M059J (cell line): ENCODE data around the gene HTR1E. TPM values are rescaled to one million over a fixed set of nuclear protein-coding genes. Genes with fewer than 3 reads are reported as not detected.
"Not testable (repeated sequence)": the region's sequence is repeated elsewhere in the genome, so short reads cannot be mapped to it uniquely, and the experiment has no call there.

Experiments used
- DNase-seq: peaks from one replicate; pipeline ENCODE4 v3.0.0-alpha.2; 2012; ENCODE audit warnings: low read depth
- total RNA-seq: library from RNA; depleted of rRNA; stranded (reverse); fragments of >200 nt; shearing (Covaris generic); gene quantifications from 2 replicates; pipeline ENCODE4 v1.2.3, GENCODE V29; 2014; rRNA removed

The HTR1E gene
- not detected in 2 replicates for total RNA-seq

DNA sequence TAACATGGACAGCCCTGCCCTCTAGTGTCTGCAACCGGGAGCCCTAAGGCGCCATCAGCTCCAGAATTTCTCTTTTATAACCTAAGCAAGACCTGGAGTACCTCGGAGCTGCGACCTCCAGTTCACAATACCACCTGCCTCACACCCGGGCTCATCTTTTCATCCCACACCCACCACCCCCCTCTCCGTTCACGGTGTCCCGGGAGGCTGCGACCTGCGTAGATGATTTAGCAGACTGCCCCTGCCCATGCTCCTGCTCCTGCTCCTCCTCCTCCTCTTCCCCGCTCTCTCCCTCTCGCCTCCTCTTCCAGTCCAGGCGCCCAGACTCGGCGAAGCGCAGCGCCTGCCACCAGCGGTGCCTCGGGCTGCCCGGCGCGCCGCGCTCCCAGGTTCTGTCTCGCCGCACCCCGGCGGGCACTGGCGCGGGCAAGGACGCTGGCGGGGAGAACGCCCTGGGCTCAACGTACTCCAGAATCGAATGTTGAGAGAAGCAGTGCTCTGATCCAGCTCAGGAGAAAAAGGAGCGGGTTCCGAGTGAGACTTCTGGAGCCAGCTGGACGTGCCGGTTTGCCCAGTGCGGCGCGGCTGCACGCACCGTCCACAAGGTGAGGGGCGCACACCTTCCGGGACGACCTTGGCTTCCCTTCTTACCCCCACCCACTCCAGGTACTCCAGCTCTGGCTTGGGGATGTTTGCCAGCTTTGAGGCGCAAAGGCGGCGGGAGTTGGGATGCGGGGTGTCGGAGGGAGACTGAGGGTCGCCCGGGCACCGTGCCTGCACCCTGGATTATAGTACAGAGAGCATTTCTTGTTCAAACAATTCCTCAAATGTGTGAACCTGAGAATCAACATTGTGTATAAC is at the start of gene HTR1E:
Gene HTR1E (plus strand): TSS at position 310 of the 861 bp plus-strand sequence. CDS start 77,807 bp downstream, outside the sequence.
- DNase-seq: peak; percentile 3

- no peak for DNase-seq
These were observed 49.0 kb upstream of the HTR1E start for GRCh38 chr6:86888301-86888700.

DNA sequence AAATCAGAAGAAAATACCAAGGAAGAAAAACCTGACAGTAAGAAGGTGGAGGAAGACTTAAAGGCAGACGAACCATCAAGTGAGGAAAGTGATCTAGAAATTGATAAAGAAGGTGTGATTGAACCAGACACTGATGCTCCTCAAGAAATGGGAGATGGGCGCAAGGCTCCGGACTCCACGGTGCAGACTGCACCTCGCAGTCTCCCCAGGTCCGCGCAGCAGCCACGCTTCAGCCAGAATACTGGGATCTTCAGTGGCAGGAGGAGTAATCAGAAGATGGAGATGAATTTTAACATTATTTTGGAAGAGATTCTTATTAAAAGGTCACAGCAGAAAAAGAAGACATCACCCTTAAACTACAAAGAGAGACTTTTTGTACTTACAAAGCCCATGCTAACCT is 40.1 kb upstream of the HTR1E start:
- not testable (repeated sequence) for DNase-seq

DNA sequence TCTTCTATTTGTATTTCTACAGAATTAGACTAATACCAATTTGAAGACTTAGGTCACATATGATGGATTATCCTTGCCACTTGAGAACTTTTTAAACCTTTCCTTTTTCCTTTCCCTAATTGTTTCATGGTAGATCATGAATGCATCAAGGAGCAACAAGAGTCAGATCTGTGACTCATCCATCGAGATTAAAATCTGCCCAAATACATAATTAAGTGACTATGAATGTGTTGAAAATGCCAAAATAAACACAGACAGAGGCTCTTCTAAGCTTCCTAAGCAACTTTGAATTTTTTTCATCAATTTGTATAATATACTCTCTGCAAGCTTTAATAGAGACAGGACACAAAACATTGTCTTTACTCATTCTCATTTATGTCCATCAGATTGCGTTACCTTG is 23.5 kb upstream of the HTR1E start:
- DNase-seq: peak; percentile 0

DNA sequence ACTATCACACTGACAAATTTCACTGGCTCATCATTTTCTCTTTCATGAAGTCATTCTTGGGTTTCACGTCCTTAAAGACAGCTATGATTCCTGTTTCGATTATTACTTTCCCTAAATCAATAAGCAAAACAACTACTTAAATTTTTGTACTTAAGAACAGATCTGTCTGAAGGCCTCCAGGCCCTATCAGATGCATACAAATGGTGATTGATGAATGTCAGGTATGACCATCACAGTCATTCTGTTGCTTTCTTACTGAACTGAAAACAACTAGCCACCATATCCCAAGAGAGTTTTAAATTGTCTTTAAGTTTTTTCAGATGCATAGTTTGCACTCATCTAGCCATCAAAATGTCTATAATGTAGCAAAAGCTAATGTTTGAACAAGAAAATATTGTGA is 20.9 kb upstream of the HTR1E start:
- no peak for DNase-seq

DNA sequence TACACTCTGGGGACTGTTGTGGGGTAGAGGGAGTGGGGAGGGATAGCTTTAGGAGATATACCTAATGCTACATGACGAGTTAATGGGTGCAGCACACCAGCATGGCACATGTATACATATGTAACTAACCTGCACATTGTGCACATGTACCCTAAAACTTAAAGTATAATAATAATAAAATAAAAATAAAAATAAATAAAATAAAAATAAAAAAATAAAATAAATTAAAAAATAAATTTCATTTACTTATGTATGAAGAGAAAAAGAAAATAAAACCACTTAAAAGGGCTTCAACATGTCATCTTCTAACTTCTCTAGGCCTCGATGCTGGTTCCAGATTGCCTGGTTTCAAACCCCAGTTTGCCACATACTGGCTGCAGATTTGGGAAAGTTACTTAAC is 10.2 kb upstream of the HTR1E start:
- DNase-seq: not testable (repeated sequence)

DNA sequence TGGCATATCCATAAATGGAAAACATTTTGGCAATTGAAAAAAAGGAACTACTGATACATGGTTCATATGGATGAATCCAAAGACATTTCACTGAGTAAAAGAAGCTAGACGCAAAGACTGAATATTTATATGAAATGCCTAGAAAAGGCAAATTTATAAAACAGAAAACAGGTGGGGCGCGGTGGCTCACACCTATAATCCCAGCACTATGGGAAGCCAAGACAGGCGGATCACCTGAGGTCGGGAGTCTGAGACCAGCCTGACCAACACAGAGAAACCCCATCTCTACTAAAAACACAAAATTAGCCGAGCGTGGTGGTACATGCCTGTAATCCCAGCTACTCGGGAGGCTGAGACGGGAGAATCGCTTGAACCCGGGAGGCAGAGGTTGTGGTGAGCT is 9.5 kb upstream of the HTR1E start:
- not testable (repeated sequence) for DNase-seq

DNA sequence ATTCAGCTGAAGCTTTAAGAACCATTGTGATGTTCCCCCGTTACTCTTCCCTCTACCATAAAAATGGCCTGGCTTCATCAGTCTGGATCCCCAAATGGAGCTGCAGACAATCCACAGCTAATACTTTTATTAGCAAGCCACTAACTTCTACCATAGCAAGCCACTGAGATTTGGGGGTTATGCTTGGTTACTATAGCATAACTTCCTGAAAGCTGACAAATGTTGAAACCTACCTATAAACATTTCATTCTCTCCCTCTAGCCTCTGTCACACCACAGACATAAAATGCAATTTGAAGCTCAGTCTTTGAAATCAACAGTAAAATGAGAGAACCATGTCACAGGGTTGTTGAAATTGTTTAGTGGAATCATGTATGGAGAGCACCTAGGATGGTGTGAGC is 3.0 kb upstream of the HTR1E start:
- DNase-seq: no peak

DNA sequence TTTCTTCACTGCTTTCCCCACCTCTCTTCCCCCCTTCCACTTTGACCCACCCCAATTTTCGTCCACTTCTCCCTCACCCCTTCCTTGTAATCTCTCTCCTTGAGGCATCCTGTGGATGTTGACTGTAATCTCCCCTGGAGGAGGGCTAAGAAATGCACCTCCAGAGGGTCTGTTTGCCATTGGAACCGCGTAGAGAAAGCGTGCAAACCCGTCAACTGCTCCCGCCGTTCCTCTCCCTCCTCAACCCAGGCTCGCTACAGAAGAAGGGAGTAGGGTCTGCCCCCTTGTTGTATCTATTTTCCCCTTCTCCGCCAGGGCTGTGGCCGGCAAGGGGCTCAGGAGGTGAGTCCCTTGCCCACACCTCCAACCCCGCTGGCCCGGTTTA is 502 bp upstream of the HTR1E start:
- DNase-seq: no peak

DNA sequence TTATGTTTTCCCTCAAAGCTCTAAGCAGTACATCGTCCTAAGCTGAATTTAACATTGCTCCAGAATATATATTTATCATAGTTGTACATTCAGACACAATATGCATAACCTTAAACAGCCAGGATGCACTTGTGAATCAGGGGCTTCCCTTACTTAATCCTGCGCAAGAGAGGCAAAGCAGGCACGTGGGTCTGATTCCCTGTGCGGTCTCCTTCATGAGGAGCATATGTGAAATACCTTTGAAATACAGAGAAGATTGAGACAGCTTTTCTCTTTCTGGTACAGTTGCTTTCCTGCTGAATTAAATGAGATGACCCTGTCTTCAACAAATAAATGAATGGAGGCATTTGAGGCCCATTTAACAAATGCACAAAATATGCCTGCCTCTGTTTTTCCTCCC is 1.5 kb downstream of the HTR1E start:
- no peak for DNase-seq

- DNase-seq: no peak
These were observed 4.1 kb downstream of the HTR1E start for GRCh38 chr6:86941461-86941860.

DNA sequence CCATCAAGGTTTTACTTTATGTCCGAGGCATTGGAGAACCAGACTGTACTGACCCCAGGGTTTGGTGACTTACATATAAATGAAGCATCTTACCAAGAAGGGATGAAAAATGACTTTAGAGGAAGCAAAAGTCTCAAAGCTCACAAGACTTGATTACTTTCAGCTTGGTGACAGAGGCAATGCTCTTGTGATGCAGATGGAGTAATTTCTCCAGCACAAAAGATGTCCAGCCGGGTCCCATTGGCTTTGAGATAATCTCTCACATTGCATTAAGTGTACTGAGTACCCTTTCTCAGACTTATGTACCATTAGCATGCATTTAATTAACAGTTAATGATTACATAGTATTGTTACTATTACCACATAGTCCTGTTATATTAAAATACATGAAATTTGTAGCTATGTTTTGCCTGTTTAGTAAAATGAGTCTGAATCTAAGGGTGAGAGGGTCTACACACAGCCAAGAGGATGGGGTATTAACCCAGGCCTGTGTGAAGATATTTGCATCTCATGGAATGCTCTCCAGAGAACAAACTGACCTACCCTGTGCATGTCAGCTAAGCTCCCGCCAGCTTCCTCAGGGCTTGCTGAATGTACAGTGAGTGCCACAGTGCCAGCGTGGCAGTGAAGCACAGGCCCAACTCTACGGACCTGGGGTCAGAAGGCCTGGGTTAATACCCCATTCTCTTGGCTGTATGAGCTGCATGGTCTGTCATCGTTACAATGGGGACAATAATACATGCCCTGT is 5.6 kb downstream of the HTR1E start:
- DNase-seq: no peak

- DNase-seq: no peak
These were observed 6.6 kb downstream of the HTR1E start for GRCh38 chr6:86943819-86944407.

DNA sequence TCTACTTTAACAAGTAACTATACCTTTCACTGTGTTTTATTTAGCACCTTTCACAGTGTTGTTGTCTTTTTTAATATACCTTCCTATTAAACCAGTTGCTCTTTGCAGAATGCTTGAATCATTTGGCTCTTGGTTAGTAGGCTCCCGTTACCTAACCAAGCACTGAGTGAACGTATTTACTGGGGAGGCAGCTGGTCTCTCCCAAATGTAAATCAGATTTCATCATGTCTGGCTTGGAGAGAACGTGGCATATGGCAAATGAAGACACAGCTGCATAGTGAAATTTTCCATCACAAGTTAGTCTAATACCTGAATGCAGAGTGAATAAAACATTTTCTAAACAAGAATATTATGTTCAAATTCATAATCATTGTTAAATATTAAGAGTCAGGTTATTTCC is 12.4 kb downstream of the HTR1E start:
- DNase-seq: no peak

DNA sequence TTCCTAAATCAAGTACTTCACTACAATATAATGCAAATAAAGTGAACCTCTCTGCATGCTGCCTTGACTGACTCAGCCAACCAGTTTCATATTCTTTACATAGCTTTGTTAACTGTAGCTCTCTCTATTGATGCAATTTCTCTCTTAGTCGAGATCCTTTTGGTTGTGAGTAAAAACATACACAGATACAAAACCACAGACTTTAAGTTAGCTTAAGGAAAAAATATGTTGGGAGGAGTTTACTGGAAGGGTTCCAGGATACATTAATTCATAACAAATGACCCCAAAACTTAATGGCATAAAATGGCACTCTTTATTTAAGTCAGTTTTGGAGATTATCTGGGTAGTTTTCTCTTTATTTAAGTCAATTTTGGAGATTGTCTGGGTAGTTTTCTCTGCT is 15.7 kb downstream of the HTR1E start:
- DNase-seq: no peak

- no peak for DNase-seq
These were observed 22.3 kb downstream of the HTR1E start for GRCh38 chr6:86959656-86960055.

GRCh38 chr6:86961455-86962200 is 24.3 kb downstream of the HTR1E start:
- no peak for DNase-seq

GRCh38 chr6:86963352-86963751 is 26.0 kb downstream of the HTR1E start:
- no peak for DNase-seq

GRCh38 chr6:86964029-86964579 is 26.8 kb downstream of the HTR1E start:
- no peak for DNase-seq

GRCh38 chr6:86966271-86966670 is 28.9 kb downstream of the HTR1E start:
- DNase-seq: no peak

GRCh38 chr6:86969573-86969972 is 32.2 kb downstream of the HTR1E start:
- peak; percentile 1 for DNase-seq

- no peak for DNase-seq
These were observed 35.8 kb downstream of the HTR1E start for GRCh38 chr6:86973088-86973487.
